ENCODE measurements around the gene ST3GAL3.

Gene ST3GAL3, protein sequence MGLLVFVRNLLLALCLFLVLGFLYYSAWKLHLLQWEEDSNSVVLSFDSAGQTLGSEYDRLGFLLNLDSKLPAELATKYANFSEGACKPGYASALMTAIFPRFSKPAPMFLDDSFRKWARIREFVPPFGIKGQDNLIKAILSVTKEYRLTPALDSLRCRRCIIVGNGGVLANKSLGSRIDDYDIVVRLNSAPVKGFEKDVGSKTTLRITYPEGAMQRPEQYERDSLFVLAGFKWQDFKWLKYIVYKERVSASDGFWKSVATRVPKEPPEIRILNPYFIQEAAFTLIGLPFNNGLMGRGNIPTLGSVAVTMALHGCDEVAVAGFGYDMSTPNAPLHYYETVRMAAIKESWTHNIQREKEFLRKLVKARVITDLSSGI

DNA sequence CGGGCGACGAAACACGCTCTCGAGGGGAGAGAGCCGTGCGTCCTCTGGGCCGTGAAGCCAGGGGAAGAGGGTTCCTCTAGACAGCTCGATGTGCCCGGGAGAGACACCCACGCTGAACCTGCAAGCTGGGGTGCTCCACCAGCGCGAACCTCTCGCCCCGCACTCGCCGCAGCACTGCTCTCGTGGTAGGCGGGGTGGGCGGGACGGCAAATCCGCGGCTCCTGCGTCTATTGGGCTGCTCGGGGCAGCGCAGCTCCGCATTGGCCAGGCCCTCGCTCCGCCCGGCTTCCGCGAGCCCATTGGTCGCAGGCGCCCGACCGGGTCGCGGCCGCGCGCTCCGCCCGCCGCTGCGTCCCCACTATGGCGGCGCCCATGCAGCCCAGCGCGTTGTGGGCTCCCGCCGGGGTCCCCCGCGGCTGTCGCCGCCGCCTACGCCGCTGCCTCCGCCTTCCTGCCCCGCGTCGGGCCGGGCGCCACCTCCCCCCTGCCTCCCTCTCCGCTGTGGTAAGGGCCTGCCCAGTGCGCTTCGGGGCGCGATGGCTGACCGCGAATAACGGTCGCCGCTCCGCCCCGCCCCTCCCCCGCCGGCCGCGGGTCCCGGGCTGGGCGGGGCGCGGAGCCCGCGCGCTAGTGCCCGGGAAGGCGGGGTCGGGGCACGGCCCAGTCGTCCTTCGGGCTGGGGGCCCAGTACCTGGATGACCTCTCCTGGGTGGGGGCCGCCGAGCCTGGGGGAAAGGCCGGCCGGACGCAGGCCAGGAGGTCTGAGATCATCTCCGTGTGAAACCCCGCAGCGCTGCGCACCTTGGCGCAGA is at the start of gene ST3GAL3:
Gene ST3GAL3 (plus strand): TSS at position 347 of the 812 bp plus-strand sequence. CDS start 28,727 bp downstream, outside the sequence.
- DNase-seq, result peak; percentile 91

DNA sequence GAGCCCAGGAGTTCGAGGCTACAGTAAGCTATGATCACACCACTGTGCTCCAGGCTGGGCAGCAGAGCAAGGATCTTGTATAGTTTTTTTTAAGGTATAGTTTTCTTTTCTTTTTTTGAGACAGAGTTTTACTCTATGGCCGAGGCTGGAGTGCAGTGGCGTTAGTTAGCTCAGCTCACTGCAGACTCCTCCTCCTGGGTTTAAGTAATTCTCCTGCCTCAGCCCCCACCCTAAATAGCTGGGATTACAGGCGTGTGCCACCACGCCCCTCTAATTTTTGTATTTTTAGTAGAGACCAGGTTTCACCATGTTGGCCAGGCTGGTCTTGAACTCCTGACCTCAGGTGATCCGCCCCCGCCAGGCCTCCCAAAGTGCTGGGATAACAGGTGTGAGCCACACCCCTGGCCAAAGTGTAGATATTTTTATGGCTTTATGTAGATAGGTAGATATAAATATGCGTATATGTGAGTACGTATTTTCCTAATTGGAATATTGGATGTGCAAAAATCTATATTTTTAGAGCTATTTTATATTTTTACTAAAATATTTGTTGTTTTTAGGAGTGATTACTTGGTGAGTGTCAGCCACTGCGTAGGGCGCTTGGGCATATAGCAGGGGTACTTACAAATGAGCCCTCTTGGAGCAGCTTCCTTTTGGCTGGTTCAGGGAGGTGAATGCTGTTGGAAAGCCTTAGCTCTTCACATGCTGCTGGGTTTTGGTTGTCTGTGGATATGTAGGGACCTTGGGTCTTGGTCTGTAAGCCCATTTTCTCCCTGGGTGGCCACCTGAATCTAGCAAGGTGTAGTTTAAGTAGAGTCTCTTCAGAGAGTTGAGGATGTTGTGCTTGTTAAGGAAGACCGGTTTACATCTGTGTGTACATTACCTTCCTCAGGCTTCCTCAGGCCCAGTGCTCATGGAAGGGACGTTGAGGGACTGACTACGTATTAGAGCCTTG is 47.8 kb upstream of the ST3GAL3 start:
- DNase-seq, result no peak

DNA sequence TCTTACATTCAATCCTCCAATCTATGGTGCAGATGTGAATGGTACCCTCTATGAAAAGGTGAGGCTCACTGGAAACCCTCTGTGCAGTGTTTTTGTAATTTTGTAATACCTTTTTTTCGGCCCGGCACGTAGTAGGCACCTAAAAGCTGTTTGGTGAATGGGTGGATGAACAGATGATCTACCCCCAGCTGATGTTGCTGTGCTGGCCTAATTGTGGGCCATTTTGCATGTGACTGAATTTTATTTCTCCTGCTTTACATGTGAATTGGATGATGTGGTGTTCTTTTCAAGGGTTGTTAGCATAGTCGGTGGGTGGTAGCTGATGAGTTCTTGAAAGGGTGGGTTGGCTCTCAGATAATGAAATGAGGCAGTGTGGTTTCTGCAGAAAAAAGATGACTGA is 47.0 kb upstream of the ST3GAL3 start:
- DNase-seq, result no peak

DNA sequence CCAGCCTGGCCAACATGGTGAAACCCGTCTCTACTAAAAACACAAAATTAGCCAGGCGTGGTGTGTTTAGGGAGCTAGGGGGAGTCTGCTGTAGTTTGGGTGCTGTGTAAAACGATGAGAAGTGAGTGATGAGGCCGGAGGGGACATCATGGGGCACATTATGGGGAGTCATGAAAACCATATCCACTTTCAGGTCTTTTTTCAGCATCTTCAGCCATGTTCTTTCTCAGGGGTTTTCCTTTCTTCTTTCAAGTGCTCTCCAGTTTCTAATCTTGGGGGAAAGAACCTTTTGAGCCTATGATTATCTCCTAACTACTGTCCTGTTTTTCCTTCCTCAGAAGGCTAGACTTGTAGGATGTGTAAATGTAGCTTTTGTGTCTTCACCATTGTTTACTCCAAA is 43.0 kb upstream of the ST3GAL3 start:
- DNase-seq, result no peak

DNA sequence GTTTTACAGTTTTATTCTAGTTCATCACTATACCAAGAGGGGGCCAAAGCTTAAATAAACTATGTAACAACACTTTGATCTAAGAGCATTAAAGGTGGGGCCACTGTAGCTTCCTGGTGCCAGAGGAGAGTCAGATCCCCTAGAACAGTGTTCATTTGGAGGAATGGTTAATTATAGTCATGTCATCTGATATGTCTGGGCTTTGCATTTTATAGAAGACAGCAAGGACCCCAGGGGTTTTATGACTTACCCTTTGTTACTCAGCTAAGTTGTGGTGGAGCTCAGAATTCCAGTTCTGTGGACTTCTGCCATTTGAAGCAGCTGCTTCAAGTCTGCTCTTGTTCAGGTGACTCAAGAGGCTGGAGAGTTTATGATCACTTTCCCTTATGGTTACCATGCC is 40.7 kb upstream of the ST3GAL3 start:
- no peak for DNase-seq

DNA sequence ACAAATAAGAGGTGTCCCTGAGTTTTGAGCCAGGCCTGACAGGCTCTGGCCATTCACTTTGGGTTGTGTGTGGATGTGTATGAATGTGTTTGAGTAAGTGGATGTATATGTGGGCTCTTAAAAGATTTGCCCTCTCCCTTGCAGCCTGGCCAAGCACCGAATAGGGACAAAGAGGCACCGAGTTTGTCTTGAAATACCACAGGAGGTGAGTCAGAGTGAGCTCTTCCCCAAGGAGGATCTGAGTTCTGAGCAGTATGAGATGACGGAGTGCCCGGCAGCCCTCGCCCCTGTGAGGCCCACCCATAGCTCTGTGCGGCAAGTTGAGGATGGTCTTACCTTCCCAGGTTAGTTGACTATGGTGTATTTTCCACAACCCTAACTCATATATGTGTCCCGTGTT is 38.4 kb upstream of the ST3GAL3 start:
- DNase-seq, result peak; percentile 31

DNA sequence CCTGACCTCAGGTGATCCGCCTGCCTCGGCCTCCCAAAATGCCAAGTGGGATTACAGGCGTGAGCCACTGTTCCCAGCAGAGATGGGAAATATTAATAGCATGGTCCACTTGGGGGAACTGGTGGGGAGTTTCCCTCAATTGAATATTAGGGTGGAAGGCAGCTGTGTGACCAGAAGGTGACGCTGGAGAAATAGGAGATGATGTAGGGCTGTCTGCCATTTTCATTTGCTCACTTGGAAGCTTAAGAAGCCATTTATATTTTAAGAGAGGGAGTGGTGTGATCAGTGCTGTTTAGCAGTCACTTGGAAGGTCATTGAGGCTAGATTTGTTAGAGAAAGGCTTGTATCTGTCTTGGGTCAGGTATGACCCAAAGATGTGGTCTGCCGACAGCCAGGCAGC is 37.5 kb upstream of the ST3GAL3 start:
- no peak for DNase-seq

DNA sequence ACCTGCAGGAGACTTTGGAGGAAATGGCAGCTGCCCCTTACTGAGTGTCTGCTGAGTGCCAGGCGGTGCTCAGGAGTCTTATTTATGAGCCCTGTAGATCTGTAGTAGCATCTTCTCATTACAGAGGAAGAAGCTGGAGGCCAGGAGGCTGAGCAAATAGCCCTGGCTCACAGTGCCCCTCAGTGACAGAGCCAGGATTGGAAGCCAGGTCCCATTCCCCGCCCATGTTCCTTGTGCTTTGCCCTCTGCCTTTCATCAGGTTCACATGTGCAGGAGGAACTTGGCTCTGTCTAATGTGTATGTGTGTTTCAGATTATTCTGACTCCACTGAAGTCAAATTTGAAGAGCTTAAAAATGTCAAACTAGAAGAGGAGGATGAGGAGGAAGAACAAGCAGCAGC is 36.1 kb upstream of the ST3GAL3 start:
- no peak for DNase-seq

DNA sequence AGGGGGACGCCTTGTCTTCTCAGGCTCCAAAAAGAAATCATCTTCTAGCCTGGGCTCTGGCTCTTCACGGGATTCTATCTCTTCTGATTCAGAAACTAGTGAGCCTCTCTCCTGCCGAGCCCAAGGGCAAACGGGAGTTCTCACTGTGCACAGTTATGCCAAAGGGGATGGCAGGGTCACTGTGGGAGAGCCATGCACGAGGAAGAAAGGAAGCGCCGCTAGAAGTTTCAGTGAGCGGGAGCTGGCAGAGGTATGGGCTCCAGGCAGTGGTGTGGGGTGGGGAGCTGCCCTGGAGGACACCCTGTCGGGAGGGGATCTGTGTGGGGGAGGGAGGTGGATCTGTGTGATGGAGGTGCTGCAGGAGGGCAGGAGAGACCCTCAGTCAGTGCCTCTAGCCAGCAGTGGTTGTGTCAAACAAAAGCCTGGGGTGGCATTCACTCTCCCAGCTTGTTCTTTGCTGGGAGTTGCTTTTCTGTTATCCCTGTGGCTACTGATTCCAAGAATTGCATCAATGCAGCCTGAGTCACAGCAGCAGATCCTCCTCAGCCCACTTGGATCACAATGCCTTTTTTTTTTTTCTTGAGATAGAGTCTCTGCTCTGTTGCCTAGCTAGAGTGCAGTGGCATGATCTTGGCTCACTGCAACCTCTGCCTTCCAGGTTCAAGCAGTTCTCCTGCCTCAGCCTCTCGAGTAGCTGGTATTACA is 35.6 kb upstream of the ST3GAL3 start:
- peak; percentile 49 for DNase-seq

DNA sequence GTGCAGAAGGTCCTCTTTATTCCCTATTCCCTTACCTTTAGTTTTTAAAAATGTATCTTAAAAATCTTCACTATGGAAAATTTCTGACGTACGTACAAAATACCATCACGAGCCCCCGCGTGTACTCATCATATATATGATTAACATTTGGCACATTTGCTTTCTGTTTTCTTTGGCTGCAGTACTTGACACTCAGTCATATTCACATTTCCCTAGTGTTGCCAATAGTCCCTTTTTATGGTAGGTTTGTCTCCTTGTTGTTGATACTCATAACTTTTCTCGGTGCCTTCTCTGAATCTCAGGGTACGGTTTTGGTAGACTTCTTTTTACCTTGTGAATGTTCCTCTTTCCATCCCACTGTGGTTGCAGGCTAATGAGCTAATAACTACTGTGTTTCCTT is 34.1 kb upstream of the ST3GAL3 start:
- no peak for DNase-seq

DNA sequence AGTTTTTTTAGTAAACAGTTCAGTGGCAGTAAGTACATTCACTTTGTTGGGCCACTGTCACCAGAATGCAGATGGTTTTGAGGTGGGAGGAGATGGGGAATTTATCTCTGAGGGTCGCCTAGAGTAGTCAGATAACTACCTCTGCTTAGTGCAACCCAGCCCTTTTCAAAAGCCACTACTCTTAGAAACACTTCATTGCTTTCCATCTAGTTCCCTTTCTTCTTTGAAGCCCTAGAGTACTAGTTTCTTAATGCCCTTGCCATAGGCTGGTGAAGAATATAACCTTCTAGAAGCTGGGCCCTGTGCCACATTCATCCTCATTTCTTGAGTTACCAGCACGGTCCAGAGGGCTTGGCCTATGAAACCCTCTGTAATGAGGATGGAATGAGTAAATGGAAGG is 28.4 kb upstream of the ST3GAL3 start:
- DNase-seq, result no peak

DNA sequence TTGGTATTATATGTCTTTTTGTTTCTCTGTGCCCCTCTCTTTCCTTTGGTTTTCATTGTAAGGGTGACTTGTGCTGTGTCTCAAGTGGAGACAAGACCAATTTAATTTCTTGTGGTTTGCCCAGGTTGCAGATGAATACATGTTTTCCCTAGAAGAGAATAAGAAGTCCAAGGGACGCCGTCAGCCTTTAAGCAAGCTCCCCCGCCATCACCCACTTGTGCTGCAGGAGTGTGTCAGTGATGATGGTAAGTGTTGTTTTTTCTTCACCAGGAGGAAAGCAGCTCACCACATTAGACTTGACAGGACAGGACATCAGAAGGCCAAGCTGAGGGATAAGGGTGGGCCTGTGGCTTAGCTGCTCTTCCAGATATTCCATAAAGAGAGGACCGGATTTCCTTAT is 23.8 kb upstream of the ST3GAL3 start:
- DNase-seq, result no peak

DNA sequence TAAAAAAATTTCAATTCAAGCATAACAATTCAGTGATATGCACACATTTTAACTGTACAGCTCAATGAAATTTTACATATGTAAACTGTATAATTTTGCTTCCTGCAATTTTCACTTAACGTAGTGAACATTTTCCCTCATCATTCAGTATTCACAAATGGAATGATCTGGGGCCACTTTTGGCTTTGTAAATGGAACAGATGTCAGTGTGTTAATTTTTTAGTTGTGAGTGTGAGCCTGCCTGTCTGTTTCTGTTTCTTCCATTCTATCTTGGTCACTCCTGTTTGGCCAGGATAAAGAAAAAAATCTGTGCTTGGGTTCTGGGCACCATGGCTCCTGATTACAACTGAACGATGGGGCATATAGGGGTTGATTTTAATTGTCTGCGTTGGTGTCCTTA is 20.5 kb upstream of the ST3GAL3 start:
- no peak for DNase-seq

DNA sequence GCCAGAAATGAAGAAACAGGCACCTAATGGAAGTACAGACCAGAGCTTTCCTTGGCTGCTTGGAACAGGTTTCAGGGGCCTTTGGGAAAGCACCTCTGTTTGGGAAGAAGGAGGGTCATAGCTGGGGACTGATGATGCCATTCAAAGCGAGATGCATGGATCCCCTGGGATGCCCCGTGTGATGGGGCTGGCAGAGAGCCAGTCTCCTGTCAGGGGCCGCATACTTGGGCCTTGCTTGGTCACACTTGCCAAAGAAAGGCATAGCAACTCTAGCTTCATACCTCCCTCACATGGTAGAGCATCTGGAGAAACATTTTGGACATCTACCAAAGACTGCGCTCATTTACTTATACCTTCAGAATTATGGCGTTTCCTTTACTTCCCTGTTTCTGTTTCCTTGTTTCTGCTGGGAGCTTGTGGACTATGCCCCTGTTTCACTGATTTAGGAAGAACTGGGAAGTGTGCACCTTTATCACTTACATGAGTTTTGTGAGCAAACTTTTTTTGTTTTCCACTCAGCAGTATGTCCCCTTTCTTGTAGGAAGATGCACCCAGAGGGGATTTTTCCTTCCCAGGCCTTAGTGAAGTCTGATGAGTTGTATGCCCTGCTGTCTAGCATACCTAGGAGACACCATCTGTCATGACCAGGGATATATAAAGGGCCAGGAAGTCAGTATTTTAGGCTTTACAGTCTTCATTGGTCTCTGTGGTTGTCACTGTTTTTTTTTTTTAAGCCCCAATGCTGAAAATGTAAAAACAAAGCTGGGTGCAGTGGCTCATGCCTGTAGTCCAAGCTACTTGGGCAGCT is 19.8 kb upstream of the ST3GAL3 start:
- DNase-seq, result no peak

DNA sequence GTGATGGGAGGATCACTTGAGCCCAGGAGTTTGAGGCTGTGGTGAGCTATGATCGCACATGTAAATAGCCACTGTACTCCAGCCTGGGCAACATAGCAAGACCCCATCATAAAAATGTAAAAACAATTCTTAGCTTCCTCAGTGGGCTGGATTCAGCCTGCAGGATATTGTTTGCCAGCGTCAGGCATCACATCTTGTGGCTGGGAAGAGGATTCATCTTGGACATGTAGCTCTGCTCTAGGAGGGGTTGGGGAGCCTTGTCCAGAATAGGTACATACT is 19.3 kb upstream of the ST3GAL3 start:
- no peak for DNase-seq

DNA sequence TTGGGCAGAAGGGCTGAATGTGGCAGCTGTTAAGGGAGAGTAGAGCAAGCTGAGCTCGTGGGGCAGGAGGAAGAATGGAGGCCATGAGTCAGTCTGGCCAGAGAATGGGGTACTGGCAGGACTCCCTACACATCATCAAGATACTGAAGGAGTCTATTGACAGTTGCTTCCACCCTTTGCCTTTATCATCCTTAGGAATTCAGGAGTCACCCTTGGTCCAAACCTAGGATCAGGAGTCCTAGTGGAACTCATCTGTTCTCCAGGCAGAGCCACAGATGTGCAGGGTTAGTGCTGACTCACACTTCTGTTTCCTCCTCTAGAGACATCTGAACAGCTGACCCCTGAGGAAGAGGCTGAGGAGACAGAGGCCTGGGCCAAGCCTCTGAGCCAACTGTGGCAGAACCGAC is 18.7 kb upstream of the ST3GAL3 start:
- DNase-seq, result peak; percentile 56

DNA sequence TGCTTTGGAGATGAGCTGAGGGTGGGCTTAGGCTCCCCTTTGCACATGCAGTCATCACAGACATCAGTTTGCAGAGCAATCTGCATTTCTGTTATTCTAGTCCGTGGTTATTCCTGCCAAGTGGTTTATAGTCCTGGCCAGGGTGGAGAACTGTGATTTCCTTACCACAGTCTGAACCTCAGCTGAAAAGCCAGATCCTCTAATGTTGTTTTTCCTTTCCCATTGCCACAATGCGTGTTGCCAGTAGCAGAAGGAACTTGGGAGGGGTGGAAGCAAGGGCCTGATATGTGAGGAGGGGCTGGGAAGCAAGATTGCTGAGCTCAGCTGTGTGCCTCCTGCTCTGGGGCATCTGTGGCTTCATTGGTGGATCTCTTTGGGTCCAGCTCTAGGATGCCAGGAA is 18.0 kb upstream of the ST3GAL3 start:
- DNase-seq, result no peak

DNA sequence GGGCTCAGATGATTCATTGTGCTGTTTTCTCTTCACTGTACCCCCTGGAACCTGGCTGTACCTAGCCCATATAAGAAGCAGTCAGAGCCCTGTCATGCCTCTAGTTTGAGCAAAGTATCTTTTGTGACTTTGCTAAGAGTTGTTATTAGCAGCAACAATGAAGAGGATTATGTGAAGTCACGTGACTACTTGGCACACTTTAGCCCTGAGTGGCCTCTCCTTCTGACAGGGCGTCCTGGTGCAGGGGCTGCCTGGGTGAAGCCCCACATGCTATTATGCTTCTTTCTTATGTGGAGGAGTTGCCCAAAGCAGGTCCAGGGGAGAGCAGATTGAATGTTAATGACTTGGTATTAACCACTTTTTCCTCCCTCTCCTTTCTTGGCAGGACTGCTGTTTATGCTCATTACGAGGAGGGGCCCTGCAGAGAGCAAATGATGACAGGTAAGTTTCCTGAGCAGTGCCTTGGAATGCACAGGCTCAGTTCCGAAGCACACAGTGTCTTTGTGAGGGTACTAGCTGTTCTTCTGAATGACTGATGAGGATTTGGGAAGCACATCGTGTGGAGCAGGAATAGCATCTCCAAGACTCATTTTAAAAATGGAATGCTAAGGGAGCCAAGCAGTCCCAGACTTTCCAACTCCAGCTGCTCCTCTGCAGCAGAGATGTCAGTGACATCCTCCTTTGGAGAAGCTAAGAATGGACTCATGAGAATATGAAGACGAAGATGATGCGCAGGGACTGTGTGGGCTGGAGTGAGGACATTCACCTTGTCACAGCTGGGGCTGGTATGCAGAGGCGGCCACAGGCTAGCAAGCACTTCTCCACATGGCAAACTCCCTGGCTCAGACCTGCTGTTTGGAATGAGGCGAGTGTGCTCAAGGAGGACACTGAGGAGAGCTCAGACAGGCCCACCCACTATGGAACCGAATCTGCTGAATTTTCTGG is 15.2 kb upstream of the ST3GAL3 start:
- DNase-seq, result no peak

DNA sequence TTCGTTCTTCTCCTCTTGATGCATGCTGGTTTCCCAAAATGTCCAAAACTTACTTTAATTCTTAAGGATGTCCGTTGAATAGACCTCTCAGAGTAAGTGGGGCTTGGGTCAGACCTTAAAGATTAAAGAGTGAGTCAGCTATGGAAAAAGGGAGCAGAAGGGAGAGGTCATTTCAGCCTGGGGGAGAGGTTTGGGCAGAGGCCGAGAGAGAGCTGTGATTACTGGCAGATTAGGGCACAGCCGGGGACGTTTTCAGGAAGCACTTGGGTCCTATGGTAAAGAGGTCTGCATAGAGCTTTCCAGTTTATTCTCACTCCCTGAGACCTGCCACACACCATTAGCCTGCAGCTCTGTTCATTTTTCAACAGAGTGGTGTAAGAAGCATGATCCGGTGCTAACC is 14.0 kb upstream of the ST3GAL3 start:
- no peak for DNase-seq

DNA sequence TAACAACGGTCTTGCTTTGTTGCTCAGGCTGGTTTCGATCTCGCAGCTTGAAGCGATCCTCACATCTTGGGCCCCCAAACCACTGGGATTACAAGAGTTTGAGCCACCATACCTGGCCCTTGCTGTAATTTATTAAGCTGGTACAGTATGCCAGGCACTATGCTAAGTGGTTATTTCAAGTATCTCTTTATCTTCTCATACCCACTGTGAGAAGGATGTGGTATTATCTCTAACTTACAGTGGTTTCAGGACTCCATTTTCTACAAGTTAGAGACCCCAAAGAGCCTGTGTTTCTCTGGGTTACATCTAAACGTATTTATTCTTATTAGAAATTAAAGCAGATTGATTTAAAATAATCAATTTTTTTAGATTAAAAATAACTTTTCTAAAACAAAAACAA is 8.1 kb upstream of the ST3GAL3 start:
- DNase-seq, result no peak

DNA sequence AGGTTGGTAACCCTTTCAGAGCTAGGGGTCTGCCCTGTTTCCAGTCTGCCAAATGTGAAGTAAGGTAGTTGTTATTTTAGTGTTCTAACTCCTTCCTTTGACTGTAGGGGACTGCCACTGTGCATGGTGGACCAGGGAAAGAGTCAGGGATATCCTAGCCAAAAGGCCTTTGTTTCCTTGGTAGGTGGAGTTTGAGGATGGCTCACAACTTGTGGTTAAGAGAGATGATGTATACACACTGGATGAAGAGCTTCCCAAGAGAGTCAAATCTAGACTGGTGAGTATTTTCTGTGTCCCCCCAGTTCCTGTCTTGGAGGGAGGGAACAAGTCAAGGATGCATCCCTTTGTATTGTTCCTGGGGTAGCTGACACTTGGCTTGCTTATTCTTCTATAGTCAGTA is 3.5 kb upstream of the ST3GAL3 start:
- no peak for DNase-seq

All from fibroblast of skin of right biceps (primary cell).